Measurements from ENCODE around the gene GIGYF2. TPM values are rescaled to one million over a fixed set of nuclear protein-coding genes. Genes with fewer than 3 reads are reported as not detected.

GIGYF2 gene
- total RNA-seq, 1 experiment from 2014 or later: 60.6 TPM

GRCh38 chr2:232831496-232831895 is 134.4 kb downstream of the GIGYF2 start:
- TF ChIP-seq SP1 (IDR thresholded peaks at IDR 0.05; ENCODE audit: low read depth) (no peak), ATF3 (IDR thresholded peaks at IDR 0.05) (no peak), POLR2A (IDR thresholded peaks at IDR 0.05; ENCODE audit: borderline replicate concordance, extremely low read depth, insufficient read depth, insufficient read length) (no peak), CBX3 (IDR thresholded peaks at IDR 0.05; ENCODE audit: low read depth) (no peak), ZNF274 (IDR thresholded peaks at IDR 0.05; ENCODE audit: low read depth, low read length) (no peak), JUND (IDR thresholded peaks at IDR 0.05) (no peak), CTCF (IDR thresholded peaks at IDR 0.05 in 2 of 3, conservative IDR thresholded peaks at IDR 0.05 in 1 of 3; ENCODE audit: borderline replicate concordance in 1 of 3, insufficient read depth in 1 of 3, low read depth in 2 of 3, low read length in 2 of 3) (no peak), RAD21 (IDR thresholded peaks at IDR 0.05; ENCODE audit: low read depth) (no peak), EZH2 (IDR thresholded peaks at IDR 0.05) (no peak), EZH2phosphoT487 (IDR thresholded peaks at IDR 0.05; ENCODE audit: borderline replicate concordance) (no peak)
- Histone ChIP-seq H3K9me3 (ENCODE audit: control insufficient read depth in 1 of 2, insufficient read depth in 1 of 2, low read depth in 1 of 2, low read length in 2 of 2) (no peaks in the 10 kb centered on the region), H3K9ac (ENCODE audit: low read length) (no peak overlapping the region), H3K4me1 (ENCODE audit: control insufficient read depth in 1 of 2, insufficient read depth in 2 of 2, low read length in 2 of 2) (peaks cover 0 to 8% of the 10 kb centered on the region in 2 experiments; a peak in 1 of 4 replicates), H3K27ac (ENCODE audit: low read depth, low read length) (no peak overlapping the region), H3K79me2 (ENCODE audit: insufficient read depth, low read length) (peaks cover 12% of the 10 kb centered on the region; the same call in 1 of the 2 replicates), H3K4me2 (ENCODE audit: low read length) (no peak overlapping the region), H3K4me3 (replicated peaks in 1 of 2; ENCODE audit: low read depth in 1 of 2, low read length in 2 of 2) (no peak overlapping the region), H3K9me2 (ENCODE audit: insufficient read depth) (no peaks in the 10 kb centered on the region), H2AFZ (ENCODE audit: low read depth, low read length, poor library complexity, severe bottlenecking) (no peak overlapping the region), H4K20me1 (ENCODE audit: insufficient read depth) (no peaks in the 10 kb centered on the region), H3K27me3 (ENCODE audit: insufficient read depth, low read length) (no peaks in the 10 kb centered on the region), H3K36me3 (ENCODE audit: control insufficient read depth in 1 of 2, insufficient read depth in 2 of 2, low read length in 2 of 2) (peaks cover 18 to 19% of the 10 kb centered on the region in 2 experiments; a peak in 3 of 4 replicates)
- no TSS peak for BruUV-seq (replicated peaks)
- CTCF ChIA-PET: no interaction called here
- DNase-seq (ENCODE audit: low read depth, low spot score): no peak
- no peak for ATAC-seq
- intact Hi-C loops (cut with micrococcal nuclease): loop anchor here (10.0 kb wide), 1 partner anchor 227 kb away; no protein-coding TSS in a partner anchor
- RAD21 ChIA-PET (ENCODE audit: low non-redundant PET in 1 of 2, low total read pairs in 2 of 2, uncharacterized antibody in 2 of 2, unreplicated experiment in 2 of 2): no interaction called here
- POLR2A ChIA-PET: no interaction called here

Measured in HCT116 (cell line).